Stomach smooth muscle (tissue), 2 donors: ENCODE results near the gene CLP1.
A peak's percentile ranks its signal among the peaks of the same experiment; 100 is the strongest.

Source experiments
- H3K27ac ChIP-seq: one replicate; pipeline ENCODE4 v1.7.0; 2013; ENCODE audit warnings: mild to moderate bottlenecking, low read length, inconsistent platforms
- H3K27me3 ChIP-seq, 2 donors: one replicate each; pipeline ENCODE4 v1.7.0; 2013; ENCODE audit warnings: low read length in 2 of 2; ENCODE audit not compliant: insufficient read depth in 2 of 2, control insufficient read depth in 1 of 2
- H3K36me3 ChIP-seq, 2 donors: one replicate each; pipeline ENCODE4 v1.7.0; 2013; ENCODE audit warnings: low read length in 2 of 2; ENCODE audit not compliant: control insufficient read depth in 2 of 2, insufficient read depth in 2 of 2
- H3K4me1 ChIP-seq: one replicate; pipeline ENCODE4 v1.7.0; 2013; ENCODE audit warnings: low read length; ENCODE audit not compliant: control insufficient read depth, insufficient read depth
- H3K4me3 ChIP-seq, 2 donors: one replicate each; pipeline ENCODE4 v1.7.0; 2013; ENCODE audit warnings: low read length in 2 of 2
- H3K9ac ChIP-seq, 2 donors: one replicate each; pipeline ENCODE4 v1.7.0; 2013; ENCODE audit warnings: low read length in 2 of 2, mild to moderate bottlenecking in 1 of 2
- H3K9me3 ChIP-seq, 2 donors: one replicate each; pipeline ENCODE4 v1.7.0; 2013; ENCODE audit warnings: low read length in 2 of 2; ENCODE audit not compliant: control insufficient read depth in 2 of 2
- donor health status: healthy.
- donor health status: Pancreatic carcinoma.

Gene CLP1

GRCh38 chr11:57630171-57630570 lies 27.4 kb upstream of the CLP1 start:
- no peak overlapping the region for H3K27ac ChIP-seq
- H3K9me3 ChIP-seq, result no peaks in the 10 kb centered on the region
- no peak overlapping the region for H3K4me3 ChIP-seq
- H3K4me1 ChIP-seq, result no peaks in the 10 kb centered on the region
- no peak overlapping the region for H3K9ac ChIP-seq
- H3K27me3 ChIP-seq, result no peaks in the 10 kb centered on the region
- no peaks in the 10 kb centered on the region for H3K36me3 ChIP-seq

GRCh38 chr11:57632116-57632515 lies 25.4 kb upstream of the CLP1 start:
- H3K9me3 ChIP-seq, result no peaks in the 10 kb centered on the region
- H3K27ac ChIP-seq, result no peak overlapping the region
- no peaks in the 10 kb centered on the region for H3K36me3 ChIP-seq
- H3K4me3 ChIP-seq, result no peak overlapping the region
- H3K9ac ChIP-seq, result no peak overlapping the region
- no peaks in the 10 kb centered on the region for H3K27me3 ChIP-seq
- no peaks in the 10 kb centered on the region for H3K4me1 ChIP-seq

GRCh38 chr11:57633394-57634070 lies 24.0 kb upstream of the CLP1 start:
- H3K27ac ChIP-seq, result no peak overlapping the region
- H3K4me3 ChIP-seq, result no peak overlapping the region
- H3K36me3 ChIP-seq, result no peaks in the 10 kb centered on the region

GRCh38 chr11:57634311-57634710 lies 23.3 kb upstream of the CLP1 start:
- Histone ChIP-seq H3K4me3 (no peak overlapping the region), H3K9ac (no peak overlapping the region), H3K27me3 (no peaks in the 10 kb centered on the region), H3K27ac (no peak overlapping the region), H3K9me3 (no peaks in the 10 kb centered on the region), H3K36me3 (no peaks in the 10 kb centered on the region), H3K4me1 (peaks cover 13% of the 10 kb centered on the region)

More at GRCh38 chr11:57633394-57634070, 24.0 kb upstream of the CLP1 start:
- Histone ChIP-seq H3K4me1 (peaks cover 8% of the 10 kb centered on the region), H3K9ac (no peak overlapping the region), H3K27me3 (no peaks in the 10 kb centered on the region), H3K9me3 (no peaks in the 10 kb centered on the region)

- H3K36me3 ChIP-seq, result no peaks in the 10 kb centered on the region
- H3K27me3 ChIP-seq, result no peaks in the 10 kb centered on the region
- no peak overlapping the region for H3K4me3 ChIP-seq
- H3K27ac ChIP-seq, result no peak overlapping the region
- H3K9ac ChIP-seq, result no peak overlapping the region
- peaks cover 22% of the 10 kb centered on the region for H3K4me1 ChIP-seq
- no peaks in the 10 kb centered on the region for H3K9me3 ChIP-seq
These were observed 22.3 kb upstream of the CLP1 start for GRCh38 chr11:57635246-57635645.

GRCh38 chr11:57637626-57638004 lies 19.9 kb upstream of the CLP1 start:
- Histone ChIP-seq H3K9ac (peak overlapping the region; percentile 47 to 79), H3K4me1 (peaks cover 33% of the 10 kb centered on the region), H3K27ac (no peak overlapping the region), H3K4me3 (peak overlapping the region; percentile 87 to 89), H3K9me3 (no peaks in the 10 kb centered on the region), H3K27me3 (no peaks in the 10 kb centered on the region), H3K36me3 (no peaks in the 10 kb centered on the region)

- H3K27me3 ChIP-seq, result no peaks in the 10 kb centered on the region
- H3K4me3 ChIP-seq, result peak overlapping the region; percentile 87 to 89
- H3K27ac ChIP-seq, result no peak overlapping the region
- H3K4me1 ChIP-seq, result peaks cover 33% of the 10 kb centered on the region
- H3K36me3 ChIP-seq, result no peaks in the 10 kb centered on the region
- peak overlapping the region; percentile 78 to 79 for H3K9ac ChIP-seq
- no peaks in the 10 kb centered on the region for H3K9me3 ChIP-seq
These were observed 19.4 kb upstream of the CLP1 start for GRCh38 chr11:57638005-57638781.

- Histone ChIP-seq H3K27me3 (no peaks in the 10 kb centered on the region), H3K4me1 (peaks cover 33% of the 10 kb centered on the region), H3K27ac (no peak overlapping the region), H3K4me3 (peak overlapping the region; percentile 87 to 89), H3K36me3 (no peaks in the 10 kb centered on the region), H3K9ac (peak overlapping the region; percentile 78 to 79), H3K9me3 (no peaks in the 10 kb centered on the region)
These were observed 18.7 kb upstream of the CLP1 start for GRCh38 chr11:57638811-57639320.

- H3K27me3 ChIP-seq, result no peaks in the 10 kb centered on the region
- no peaks in the 10 kb centered on the region for H3K36me3 ChIP-seq
- H3K4me1 ChIP-seq, result peaks cover 37% of the 10 kb centered on the region
- no peaks in the 10 kb centered on the region for H3K9me3 ChIP-seq
- peak overlapping the region; percentile 87 to 89 for H3K4me3 ChIP-seq
- no peak overlapping the region for H3K27ac ChIP-seq
- H3K9ac ChIP-seq, result peak overlapping the region; percentile 13 to 79
These were observed 18.1 kb upstream of the CLP1 start for GRCh38 chr11:57639321-57640067.

- no peaks in the 10 kb centered on the region for H3K27me3 ChIP-seq
- H3K4me3 ChIP-seq, result peak overlapping the region in 1 of 2 donors; percentile 89
- no peak overlapping the region for H3K27ac ChIP-seq
- H3K4me1 ChIP-seq, result peaks cover 45% of the 10 kb centered on the region
- no peaks in the 10 kb centered on the region for H3K36me3 ChIP-seq
- no peaks in the 10 kb centered on the region for H3K9me3 ChIP-seq
- H3K9ac ChIP-seq, result no peak overlapping the region
These were observed 17.3 kb upstream of the CLP1 start for GRCh38 chr11:57640068-57640800.
